ENCODE data around the gene ASB1. TPM values are rescaled to one million over a fixed set of nuclear protein-coding genes. Genes with fewer than 3 reads are reported as not detected.

Gene ASB1
- total RNA-seq, 1 donor from 2014 or later = 16.7 TPM

- H3K4me3 ChIP-seq = no peak overlapping the region
- H3K9me3 ChIP-seq = no peaks in the 10 kb centered on the region
- no peak for TF ChIP-seq POLR2AphosphoS5 (IDR thresholded peaks at IDR 0.05; ENCODE audit: insufficient read depth in 1 of 2, low read depth in 1 of 2)
- no peak for TF ChIP-seq CTCF (IDR thresholded peaks at IDR 0.05)
- no peak for TF ChIP-seq POLR2A (IDR thresholded peaks at IDR 0.05)
Measured at GRCh38 chr2:238499731-238500580, 73.2 kb downstream of the ASB1 start.

GRCh38 chr2:238501311-238501710, 74.6 kb downstream of the ASB1 start:
- Histone ChIP-seq H3K27ac (no peak overlapping the region), H3K4me1 (no peaks in the 10 kb centered on the region), H3K4me3 (no peak overlapping the region), H3K36me3 (no peaks in the 10 kb centered on the region), H3K27me3 (no peaks in the 10 kb centered on the region), H3K9me3 (no peaks in the 10 kb centered on the region)
- intact Hi-C loops (cut with DNase I) = no loop called here
- DNase-seq (ENCODE audit: extremely low spot score in 2 of 2) = peak in 1 of 2 donors; percentile 91
- TF ChIP-seq CTCF (IDR thresholded peaks at IDR 0.05) (no peak), POLR2AphosphoS5 (IDR thresholded peaks at IDR 0.05; ENCODE audit: insufficient read depth in 1 of 2, low read depth in 1 of 2) (no peak), POLR2A (IDR thresholded peaks at IDR 0.05) (no peak)

More at GRCh38 chr2:238499731-238500580, 73.2 kb downstream of the ASB1 start:
- H3K27me3 ChIP-seq = no peaks in the 10 kb centered on the region
- H3K4me1 ChIP-seq = no peaks in the 10 kb centered on the region
- intact Hi-C loops (cut with DNase I) = no loop called here
- no peak overlapping the region for H3K27ac ChIP-seq
- DNase-seq (ENCODE audit: extremely low spot score in 2 of 2) = peak in 1 of 2 donors; percentile 79
- no peaks in the 10 kb centered on the region for H3K36me3 ChIP-seq

Small RNA genes lying within 50 kb of the gene (small RNA-seq; reads per million reads assigned to genes)
- not detected for gene RNU6-234P

Other genes starting within 250 kb of the ASB1 start
- gene ILKAP, start 223.2 kb upstream of the ASB1 start, total RNA-seq = 62.6 TPM
- 8.6 TPM for gene HES6, start 186.9 kb upstream of the ASB1 start, total RNA-seq
- gene PER2, start 138.3 kb upstream of the ASB1 start, total RNA-seq = 21.1 TPM
- gene TRAF3IP1, start 106.4 kb upstream of the ASB1 start, total RNA-seq = 10.3 TPM

Data from vagina (tissue), 2 donors.